ENCODE measurements around the gene MCF2L2. TPM values are rescaled to one million over a fixed set of nuclear protein-coding genes. Genes with fewer than 3 reads are reported as not detected.
A peak's percentile ranks its signal among the peaks of the same experiment; 100 is the strongest.

The MCF2L2 gene
- polyA plus RNA-seq, 6 donors from 2014 or later, result not detected

GRCh38 chr3:183339461-183340086, 88.8 kb downstream of the MCF2L2 start:
- ATAC-seq (ENCODE audit: low read depth in 2 of 2), result no peak
- Mint-ChIP-seq H3K36me3 (no peaks in the 10 kb centered on the region), H3K27ac (no peak overlapping the region), H3K27me3 (peaks cover 4 to 10% (median 5%) of the 10 kb centered on the region in 3 donors), H3K4me1 (no peaks in the 10 kb centered on the region), H3K4me3 (no peak overlapping the region), H3K9me3 (peaks cover 0 to 3% (median 0%) of the 10 kb centered on the region in 7 donors)
- no peak for DNase-seq

- Mint-ChIP-seq H3K4me1 (no peaks in the 10 kb centered on the region), H3K4me3 (no peak overlapping the region)
These were observed 89.9 kb downstream of the MCF2L2 start for GRCh38 chr3:183338520-183338919.

GRCh38 chr3:183332487-183332886, 95.9 kb downstream of the MCF2L2 start:
- H3K27me3 Mint-ChIP-seq, result peaks cover 7 to 13% (median 11%) of the 10 kb centered on the region in 3 donors
- no peak for DNase-seq
- H3K36me3 Mint-ChIP-seq, result no peaks in the 10 kb centered on the region
- H3K4me1 Mint-ChIP-seq, result no peaks in the 10 kb centered on the region
- H3K9me3 Mint-ChIP-seq, result no peaks in the 10 kb centered on the region
- no peak for ATAC-seq (ENCODE audit: low read depth in 2 of 2)
- H3K4me3 Mint-ChIP-seq, result no peak overlapping the region
- no peak overlapping the region for H3K27ac Mint-ChIP-seq

More at GRCh38 chr3:183338520-183338919, 89.9 kb downstream of the MCF2L2 start:
- Mint-ChIP-seq H3K36me3 (no peaks in the 10 kb centered on the region), H3K27me3 (peaks cover 0 to 10% (median 0%) of the 10 kb centered on the region in 3 donors), H3K9me3 (no peaks in the 10 kb centered on the region), H3K27ac (no peak overlapping the region)
- DNase-seq, result no peak
- no peak for ATAC-seq (ENCODE audit: low read depth in 2 of 2)

GRCh38 chr3:183331498-183331897, 96.9 kb downstream of the MCF2L2 start:
- Mint-ChIP-seq H3K9me3 (no peaks in the 10 kb centered on the region), H3K36me3 (no peaks in the 10 kb centered on the region), H3K4me1 (no peaks in the 10 kb centered on the region), H3K27ac (peak overlapping the region in 1 of 6 donors; percentile 28), H3K4me3 (no peak overlapping the region), H3K27me3 (peaks cover 7 to 13% (median 11%) of the 10 kb centered on the region in 3 donors)
- DNase-seq (no peak), ATAC-seq (ENCODE audit: low read depth in 2 of 2) (no peak)

- H3K27me3 Mint-ChIP-seq, result peaks cover 7 to 13% (median 11%) of the 10 kb centered on the region in 3 donors
- peak overlapping the region in 2 of 6 donors; percentile 26 to 28 for H3K27ac Mint-ChIP-seq
- no peaks in the 10 kb centered on the region for H3K4me1 Mint-ChIP-seq
- H3K36me3 Mint-ChIP-seq, result no peaks in the 10 kb centered on the region
- ATAC-seq (ENCODE audit: low read depth in 2 of 2) (no peak), DNase-seq (no peak)
- H3K9me3 Mint-ChIP-seq, result no peaks in the 10 kb centered on the region
- no peak overlapping the region for H3K4me3 Mint-ChIP-seq
These were observed 97.5 kb downstream of the MCF2L2 start for GRCh38 chr3:183330881-183331280.

GRCh38 chr3:183329543-183329942, 98.9 kb downstream of the MCF2L2 start:
- Mint-ChIP-seq H3K36me3 (no peaks in the 10 kb centered on the region), H3K4me3 (no peak overlapping the region)
- ATAC-seq (ENCODE audit: low read depth in 2 of 2), result no peak

GRCh38 chr3:183328823-183329222, 99.6 kb downstream of the MCF2L2 start:
- no peak overlapping the region for H3K4me3 Mint-ChIP-seq
- H3K27me3 Mint-ChIP-seq, result peaks cover 7 to 13% (median 11%) of the 10 kb centered on the region in 3 donors
- no peaks in the 10 kb centered on the region for H3K4me1 Mint-ChIP-seq
- H3K36me3 Mint-ChIP-seq, result no peaks in the 10 kb centered on the region
- no peak for DNase-seq
- peak overlapping the region in 1 of 6 donors; percentile 54 for H3K27ac Mint-ChIP-seq
- ATAC-seq (ENCODE audit: low read depth in 2 of 2), result no peak
- peaks cover 0 to 1% (median 0%) of the 10 kb centered on the region in 7 donors for H3K9me3 Mint-ChIP-seq

More at GRCh38 chr3:183329543-183329942, 98.9 kb downstream of the MCF2L2 start:
- H3K9me3 Mint-ChIP-seq, result no peaks in the 10 kb centered on the region
- no peaks in the 10 kb centered on the region for H3K4me1 Mint-ChIP-seq
- no peak for DNase-seq
- peaks cover 7 to 13% (median 11%) of the 10 kb centered on the region in 3 donors for H3K27me3 Mint-ChIP-seq
- no peak overlapping the region for H3K27ac Mint-ChIP-seq

GRCh38 chr3:183328164-183328563, 100.3 kb downstream of the MCF2L2 start:
- peaks cover 7 to 13% (median 11%) of the 10 kb centered on the region in 3 donors for H3K27me3 Mint-ChIP-seq
- ATAC-seq (ENCODE audit: low read depth in 2 of 2), result no peak
- no peaks in the 10 kb centered on the region for H3K4me1 Mint-ChIP-seq
- DNase-seq, result no peak
- no peak overlapping the region for H3K27ac Mint-ChIP-seq
- no peak overlapping the region for H3K4me3 Mint-ChIP-seq
- peaks cover 0 to 1% (median 0%) of the 10 kb centered on the region in 7 donors for H3K9me3 Mint-ChIP-seq
- H3K36me3 Mint-ChIP-seq, result no peaks in the 10 kb centered on the region

GRCh38 chr3:183327343-183327742, 101.1 kb downstream of the MCF2L2 start:
- H3K27me3 Mint-ChIP-seq, result peaks cover 7 to 13% (median 11%) of the 10 kb centered on the region in 3 donors
- no peak for DNase-seq
- no peaks in the 10 kb centered on the region for H3K36me3 Mint-ChIP-seq
- no peak overlapping the region for H3K4me3 Mint-ChIP-seq
- no peak for ATAC-seq (ENCODE audit: low read depth in 2 of 2)
- H3K4me1 Mint-ChIP-seq, result no peaks in the 10 kb centered on the region
- H3K9me3 Mint-ChIP-seq, result peaks cover 0 to 1% (median 0%) of the 10 kb centered on the region in 7 donors
- H3K27ac Mint-ChIP-seq, result no peak overlapping the region

- no peaks in the 10 kb centered on the region for H3K4me1 Mint-ChIP-seq
- no peak overlapping the region for H3K27ac Mint-ChIP-seq
- H3K27me3 Mint-ChIP-seq, result peaks cover 6 to 15% (median 9%) of the 10 kb centered on the region in 3 donors
- H3K9me3 Mint-ChIP-seq, result peaks cover 0 to 1% (median 0%) of the 10 kb centered on the region in 7 donors
- DNase-seq (no peak), ATAC-seq (ENCODE audit: low read depth in 2 of 2) (no peak)
- H3K4me3 Mint-ChIP-seq, result no peak overlapping the region
- no peaks in the 10 kb centered on the region for H3K36me3 Mint-ChIP-seq
These were observed 104.3 kb downstream of the MCF2L2 start for GRCh38 chr3:183324083-183324482.

- Mint-ChIP-seq H3K27ac (no peak overlapping the region), H3K27me3 (peaks cover 7 to 16% (median 14%) of the 10 kb centered on the region in 3 donors), H3K4me3 (no peak overlapping the region), H3K9me3 (peaks cover 0 to 1% (median 0%) of the 10 kb centered on the region in 7 donors), H3K4me1 (no peaks in the 10 kb centered on the region), H3K36me3 (no peaks in the 10 kb centered on the region)
- no peak for DNase-seq
- no peak for ATAC-seq (ENCODE audit: low read depth in 2 of 2)
These were observed 109.0 kb downstream of the MCF2L2 start for GRCh38 chr3:183319371-183319770.

- DNase-seq (no peak), ATAC-seq (ENCODE audit: low read depth in 2 of 2) (no peak)
- Mint-ChIP-seq H3K27ac (no peak overlapping the region), H3K27me3 (peaks cover 7 to 16% (median 14%) of the 10 kb centered on the region in 3 donors), H3K9me3 (no peaks in the 10 kb centered on the region), H3K4me3 (no peak overlapping the region), H3K4me1 (no peaks in the 10 kb centered on the region), H3K36me3 (no peaks in the 10 kb centered on the region)
These were observed 109.5 kb downstream of the MCF2L2 start for GRCh38 chr3:183318877-183319276.

- H3K27me3 Mint-ChIP-seq, result peaks cover 7 to 16% (median 14%) of the 10 kb centered on the region in 3 donors
- DNase-seq (no peak), ATAC-seq (ENCODE audit: low read depth in 2 of 2) (no peak)
- peaks cover 0 to under 1% (median 0%) of the 10 kb centered on the region in 7 donors for H3K9me3 Mint-ChIP-seq
- H3K36me3 Mint-ChIP-seq, result no peaks in the 10 kb centered on the region
- no peak overlapping the region for H3K27ac Mint-ChIP-seq
- H3K4me3 Mint-ChIP-seq, result no peak overlapping the region
- no peaks in the 10 kb centered on the region for H3K4me1 Mint-ChIP-seq
These were observed 110.2 kb downstream of the MCF2L2 start for GRCh38 chr3:183317886-183318865.
